Stimulated activated naive CD8-positive, alpha-beta T cell treated with anti-CD3 and anti-CD28 coated beads, Interleukin-15, Interleukin-2, amounts not matched to agents 100 U/mL and 50 U/mL, for 24 hours (primary cell): ENCODE measurements around the gene PDE4C.

Source experiments
- ATAC-seq: fragments of 150-1000 bp; cut with Tn5 transposase; one replicate; pipeline ENCODE4 v1.10.0; 2021
- DNase-seq: peaks from one replicate; pipeline ENCODE4 v3.0.0; 2021

PDE4C gene

GRCh38 chr19:18225702-18226468, at the start of gene PDE4C:
TSS of gene PDE4C (minus strand) at chr19:18226438. CDS start at chr19:18226415, 23 bp downstream.
- DNase-seq, result no peak
- no peak for ATAC-seq

DNA sequence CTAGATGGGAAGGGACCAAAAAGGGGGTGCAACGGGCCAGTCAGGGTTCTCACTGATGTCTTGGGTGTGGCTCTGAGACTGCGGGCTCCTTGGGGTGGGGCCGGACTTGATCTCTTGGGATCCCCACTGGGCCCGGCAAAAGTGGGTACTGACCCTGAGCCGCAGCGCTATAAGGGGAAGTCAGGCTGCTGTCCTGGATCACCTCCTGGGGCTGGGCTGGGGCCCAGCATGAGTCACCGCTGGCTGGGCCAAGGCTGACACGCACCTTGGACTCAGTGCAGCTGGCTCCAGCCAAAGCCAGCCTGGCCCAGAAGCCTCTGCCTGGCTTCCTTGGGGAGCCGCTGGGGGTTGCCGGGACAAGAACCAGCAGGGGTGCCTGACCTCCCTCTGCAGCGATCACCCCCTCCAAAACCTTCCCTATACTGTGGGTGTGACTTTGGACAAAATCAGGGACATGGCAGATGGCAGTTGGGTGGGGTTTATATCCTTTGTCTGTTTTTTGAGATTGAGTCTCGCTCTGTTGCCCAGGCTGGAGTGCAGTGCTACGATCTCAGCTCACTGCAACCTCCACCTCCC, 48.6 kb upstream of the PDE4C start:
- DNase-seq (peak; percentile 46), ATAC-seq (no peak)

DNA sequence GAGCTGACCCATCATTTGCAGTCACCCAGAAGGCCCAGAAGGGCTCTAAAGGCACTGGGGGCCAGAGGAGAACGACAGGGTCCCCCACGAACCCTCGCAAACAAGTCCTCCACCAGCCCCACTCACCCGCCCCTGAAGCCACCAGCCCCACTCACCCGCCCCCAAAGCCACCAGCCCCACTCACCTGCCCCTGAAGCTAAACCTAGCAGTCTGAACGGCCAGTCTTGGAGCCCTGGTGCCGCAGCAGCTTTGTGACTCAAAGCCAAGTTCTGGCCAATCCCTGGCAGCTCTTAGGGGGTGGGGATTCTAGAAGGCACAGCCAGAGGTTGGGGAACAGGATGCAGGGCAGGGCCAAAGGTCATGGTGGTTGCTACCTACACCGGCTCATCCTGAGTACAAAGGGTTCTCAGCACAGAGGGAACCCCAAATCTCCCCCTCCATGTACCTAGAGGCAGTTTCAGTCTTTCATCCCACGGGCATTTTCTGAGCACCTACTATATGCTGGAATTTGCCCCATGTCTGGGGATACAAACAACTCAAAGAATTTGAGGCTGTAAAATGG, 48.1 kb upstream of the PDE4C start, which contains the start of gene IQCN:
TSS of gene IQCN (minus strand) at position 234 of the 562 bp plus-strand sequence. CDS start 4,974 bp downstream, outside the sequence.
- DNase-seq, result peak; percentile 57

DNA sequence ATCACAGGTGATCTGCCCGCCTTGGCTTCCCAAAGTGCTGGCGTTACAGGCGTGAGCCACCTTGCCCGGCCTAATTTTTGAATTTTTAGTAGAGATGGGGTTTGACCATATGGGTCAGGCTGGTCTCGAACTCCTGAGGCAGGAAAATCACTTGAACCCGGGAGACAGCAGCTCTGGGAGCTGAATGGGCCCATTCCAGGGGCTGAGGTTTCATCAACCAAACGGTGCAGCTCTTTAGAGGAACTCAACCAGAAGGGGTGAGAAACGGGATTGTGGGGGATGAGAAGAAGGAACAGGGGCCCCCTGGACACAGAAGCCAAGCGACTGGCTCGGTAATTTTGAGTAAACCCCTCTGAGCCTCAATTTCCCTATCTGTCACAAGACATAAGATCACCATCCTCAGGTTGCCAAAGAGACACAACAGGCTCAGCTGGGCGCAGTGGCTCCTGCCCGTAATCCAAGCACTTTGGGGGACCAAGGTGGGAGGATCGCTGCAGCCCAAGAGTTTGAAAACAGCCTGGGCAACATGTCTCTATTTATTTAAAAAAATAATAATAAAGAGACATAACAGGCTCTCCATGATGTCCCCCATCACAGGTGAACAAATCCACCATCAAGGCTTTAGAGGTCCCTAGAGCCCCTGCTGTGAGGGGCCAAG, 47.5 kb upstream of the PDE4C start:
- DNase-seq, result no peak
- no peak for ATAC-seq

More for the DNA sequence above, 48.1 kb upstream of the PDE4C start, which contains the start of gene IQCN:
- peak; percentile 74 for ATAC-seq

GRCh38 chr19:18271433-18271841, 45.2 kb upstream of the PDE4C start:
- no peak for DNase-seq
- ATAC-seq, result no peak

GRCh38 chr19:18270326-18270725, 44.1 kb upstream of the PDE4C start:
- DNase-seq (no peak), ATAC-seq (no peak)

DNA sequence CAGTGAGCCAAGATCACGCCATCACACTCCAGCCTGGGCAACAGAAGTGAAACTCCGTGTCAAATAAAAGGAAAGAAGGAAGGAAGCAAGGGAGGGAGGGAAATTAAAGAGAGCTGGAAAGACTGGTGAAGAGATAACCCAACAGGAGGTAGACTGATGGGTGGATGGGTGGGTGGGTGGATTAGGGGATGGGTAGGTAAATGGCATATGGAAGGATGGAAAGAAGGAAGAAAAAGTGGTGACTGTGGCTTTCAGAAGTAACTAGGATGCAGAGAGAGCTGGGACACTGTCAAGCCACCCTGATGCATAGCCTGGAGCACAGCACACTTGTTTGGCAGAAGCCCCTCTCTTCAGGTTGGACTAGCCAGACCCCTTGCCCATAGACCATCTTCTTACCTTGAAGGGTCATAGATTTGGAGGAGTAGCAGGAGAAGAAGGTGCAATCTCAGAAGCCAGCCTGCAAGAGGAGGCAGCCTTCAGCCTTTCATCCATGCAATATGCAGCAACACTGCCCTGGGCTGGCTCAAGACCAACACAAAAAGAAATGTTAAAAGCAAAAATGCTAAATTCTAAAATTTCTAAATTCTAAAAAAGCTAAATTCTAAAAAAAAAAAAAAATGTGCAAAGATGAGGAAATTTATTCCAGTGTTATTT, 43.0 kb upstream of the PDE4C start:
- DNase-seq (no peak), ATAC-seq (no peak)

DNA sequence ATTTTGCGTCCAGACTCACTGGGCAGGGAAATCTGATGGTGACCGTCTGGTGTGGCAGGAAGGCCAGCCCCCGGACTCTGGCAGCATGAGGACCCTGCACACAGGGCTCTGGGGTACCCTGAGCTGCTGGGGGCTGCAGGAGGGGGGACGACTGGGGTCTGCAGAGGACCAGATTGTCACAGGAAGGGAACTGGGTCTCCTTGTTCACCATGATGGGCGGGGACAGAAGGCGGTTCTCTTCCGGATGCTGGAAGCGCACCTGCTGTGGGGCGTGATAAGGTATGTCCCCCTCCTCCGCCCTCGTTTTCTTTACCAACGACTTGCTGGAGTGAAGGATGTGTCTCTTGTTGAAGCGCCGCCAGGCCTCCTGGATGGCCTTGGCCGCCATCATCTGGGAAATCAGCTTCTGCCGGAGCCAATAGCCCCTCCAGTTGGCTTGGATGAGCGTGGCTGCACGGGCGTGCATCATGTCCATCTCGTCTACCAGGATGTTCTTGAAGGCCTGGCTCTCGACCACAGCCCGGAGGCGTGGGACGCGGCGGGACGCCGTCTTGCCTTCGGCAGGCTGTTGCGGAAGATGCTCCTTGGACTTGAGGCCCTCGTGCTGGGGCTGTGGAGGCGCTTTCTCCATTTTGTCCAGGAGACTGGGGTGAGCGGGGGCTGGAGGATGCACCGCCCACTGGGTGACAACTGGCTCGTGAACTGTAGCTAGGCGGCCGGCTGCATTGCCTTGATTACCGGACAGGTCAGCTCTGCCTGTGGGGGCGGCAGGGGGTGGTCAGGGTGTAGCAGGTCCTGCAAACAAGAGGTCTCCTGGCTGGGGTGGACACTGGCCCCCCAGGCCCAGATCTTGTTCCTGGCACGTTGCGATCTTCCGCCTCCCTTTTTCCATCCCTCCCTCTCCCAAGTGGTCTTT, 40.8 kb upstream of the PDE4C start:
- ATAC-seq, result no peak

GRCh38 chr19:18265582-18265981, 39.3 kb upstream of the PDE4C start:
- DNase-seq (no peak), ATAC-seq (no peak)

More for the DNA sequence above, 40.8 kb upstream of the PDE4C start:
- no peak for DNase-seq

- ATAC-seq, result no peak
- no peak for DNase-seq
Measured at GRCh38 chr19:18264971-18265540, 38.8 kb upstream of the PDE4C start.

GRCh38 chr19:18264137-18264854, 38.1 kb upstream of the PDE4C start:
- ATAC-seq (no peak), DNase-seq (no peak)

- ATAC-seq, result no peak
- DNase-seq, result no peak
Measured at GRCh38 chr19:18263324-18264136, 37.3 kb upstream of the PDE4C start.

DNA sequence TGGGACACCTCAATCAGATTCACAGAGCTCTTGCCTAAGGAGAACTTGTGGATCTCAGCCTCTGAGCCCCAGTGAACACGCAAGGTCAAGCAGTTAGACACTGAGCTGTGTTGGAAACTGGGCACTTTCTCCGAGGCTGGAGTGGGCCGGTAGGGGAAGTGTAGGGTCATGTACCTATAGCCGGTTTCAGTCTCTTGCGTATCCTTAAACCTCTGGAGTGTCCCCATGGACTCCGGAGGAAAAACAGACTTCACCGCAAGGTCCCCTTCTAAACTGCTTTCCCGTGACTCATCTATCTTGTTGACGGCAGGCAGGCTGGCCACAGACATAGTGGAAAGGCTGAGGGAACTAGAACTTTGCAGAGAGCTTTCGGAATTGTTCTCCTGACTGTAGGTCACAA, 36.7 kb upstream of the PDE4C start:
- ATAC-seq (no peak), DNase-seq (no peak)

- ATAC-seq, result no peak
Measured at GRCh38 chr19:18262144-18262543, 35.9 kb upstream of the PDE4C start.

DNA sequence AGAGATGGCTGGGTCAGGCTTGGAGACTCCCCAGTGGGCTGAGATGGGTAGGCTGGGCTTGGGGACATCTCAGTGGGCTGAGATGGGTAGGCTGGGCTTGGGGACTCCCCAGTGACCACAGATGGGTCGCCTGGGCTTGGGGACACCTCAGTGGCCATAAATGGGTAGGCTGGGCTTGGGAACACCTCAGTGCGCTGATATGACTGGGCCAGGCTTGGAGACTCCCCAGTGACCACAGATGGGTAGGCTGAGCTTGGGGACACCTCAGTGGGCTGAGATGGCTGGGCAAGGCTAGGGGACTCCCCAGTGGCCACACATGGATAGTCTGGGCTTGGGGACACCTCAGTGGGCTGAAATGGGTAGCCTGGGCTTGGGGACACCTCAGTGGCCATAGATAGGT, 35.2 kb upstream of the PDE4C start:
- ATAC-seq (no peak), DNase-seq (no peak)

More at GRCh38 chr19:18262144-18262543, 35.9 kb upstream of the PDE4C start:
- no peak for DNase-seq

GRCh38 chr19:18259893-18260292, 33.7 kb upstream of the PDE4C start:
- DNase-seq, result no peak
- ATAC-seq, result no peak

- DNase-seq, result no peak
- ATAC-seq, result no peak
Measured at GRCh38 chr19:18257503-18258470, 31.5 kb upstream of the PDE4C start.
